NB4 (cell line): ENCODE data around the gene CUX1.

Experiments used
- CTCF ChIP-seq: IDR thresholded peaks from one replicate; pipeline ENCODE4 v1.5.1; 2012; ENCODE audit warnings: low read depth, low read length
- MYC ChIP-seq: IDR thresholded peaks from 2 replicates; pipeline ENCODE4 v1.6.1; 2011; ENCODE audit warnings: low read depth, low read length
- POLR2A ChIP-seq: IDR thresholded peaks from 2 replicates; pipeline ENCODE4 v1.6.1; 2011; ENCODE audit warnings: mild to moderate bottlenecking; ENCODE audit not compliant: insufficient read length; ENCODE audit errors: extremely low read depth

GRCh38 chr7:101814991-101815825 lies 2.2 kb upstream of the CUX1 start:
- TF ChIP-seq CTCF, result peak; percentile 27
- TF ChIP-seq MYC, result peak; percentile 42
- no peak for TF ChIP-seq POLR2A
